NCI-H128 (cell line): ENCODE data around the gene SPOPL.
"Not testable (repeated sequence)": the region's sequence is repeated elsewhere in the genome, so short reads cannot be mapped to it uniquely, and the experiment has no call there.

Experiments used
- DNase-seq: peaks from one replicate; lab custom pipeline; 2025; ENCODE audit not compliant: unreplicated experiment; lab: John Stamatoyannopoulos, UW

SPOPL gene

DNA sequence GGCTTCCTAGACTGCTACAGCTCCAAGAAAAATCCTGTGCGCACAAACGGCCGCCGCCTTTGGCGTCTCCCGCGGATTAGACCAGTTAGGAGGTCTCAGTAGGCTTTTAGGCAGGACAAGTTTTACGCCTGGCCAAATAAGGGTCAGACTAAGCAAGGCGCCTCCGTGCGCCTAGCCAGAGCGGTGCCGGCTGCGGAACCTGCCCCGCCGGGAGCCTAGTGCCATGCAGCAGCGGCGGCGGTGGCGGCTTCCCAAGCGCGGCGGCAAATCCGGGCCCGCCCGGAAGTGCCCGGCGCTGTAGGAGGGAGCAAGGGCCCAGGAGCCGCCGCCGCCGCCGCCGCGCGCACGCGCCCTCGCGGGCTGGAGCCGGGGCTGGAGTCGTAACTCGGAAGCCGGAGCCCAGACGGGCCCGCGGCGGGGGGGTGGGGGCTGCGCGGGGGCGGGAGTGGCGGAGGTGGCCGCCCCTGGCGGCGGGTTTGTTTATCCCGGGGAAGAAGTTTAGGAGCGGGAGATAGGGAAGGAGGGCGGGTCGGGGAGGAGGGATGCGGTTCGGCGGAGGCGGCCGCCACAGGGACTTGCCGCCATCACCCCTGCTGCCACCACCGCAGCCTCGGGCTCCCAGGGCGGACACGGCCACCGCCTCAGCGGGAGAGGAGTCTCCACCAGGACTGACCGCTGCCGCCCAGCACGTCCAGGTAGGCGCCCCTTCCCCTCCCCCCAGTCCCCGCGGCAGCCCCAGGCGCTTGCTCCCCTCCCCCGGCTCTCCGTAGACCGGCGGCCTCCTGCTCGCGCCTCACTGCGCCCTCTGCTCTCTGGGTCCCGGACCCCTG, at the start of gene SPOPL:
TSS of gene SPOPL (plus strand) at position 346 of the 830 bp plus-strand sequence. CDS start 48,447 bp downstream, outside the sequence.
- peak; percentile 62 for DNase-seq

- DNase-seq, result no peak
These were observed 49.2 kb upstream of the SPOPL start for GRCh38 chr2:138452324-138452723.

DNA sequence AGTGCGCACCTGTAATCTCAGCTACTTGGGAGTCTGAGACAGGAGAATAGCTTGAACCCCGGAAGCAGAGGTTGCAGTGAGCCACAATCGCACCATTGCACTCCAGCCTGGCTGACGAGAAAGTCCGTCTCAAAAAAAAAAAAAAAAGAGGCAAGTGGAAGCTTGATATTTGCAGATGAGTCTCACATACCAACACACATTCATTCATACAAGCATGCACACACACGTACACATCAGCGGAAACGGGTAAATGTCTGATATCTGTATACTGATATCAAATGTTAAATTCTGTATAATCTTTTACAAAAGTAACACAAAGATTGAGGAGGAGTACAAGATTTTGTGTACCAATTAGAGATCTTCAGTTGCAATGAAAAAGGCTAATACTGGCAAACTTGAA, 47.8 kb upstream of the SPOPL start:
- DNase-seq, result no peak

DNA sequence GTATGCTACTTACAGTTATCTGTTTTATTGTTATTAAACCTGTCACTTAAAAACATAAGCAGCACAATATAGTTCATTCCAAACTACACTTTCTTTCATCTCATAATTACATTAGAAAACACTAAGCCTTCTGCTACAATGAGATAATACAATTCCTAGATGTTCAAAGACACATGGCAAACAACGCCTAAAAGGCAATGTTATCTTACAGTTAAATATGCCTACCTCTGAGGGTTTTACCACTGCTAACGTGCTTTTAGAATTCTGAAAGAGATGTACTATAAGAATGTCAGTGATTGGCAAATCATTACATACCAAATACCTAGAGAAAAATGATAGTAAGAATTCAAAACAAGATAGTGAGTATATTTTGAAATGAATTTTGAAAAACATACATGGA, 46.8 kb upstream of the SPOPL start:
- no peak for DNase-seq

GRCh38 chr2:138455275-138455674, 46.3 kb upstream of the SPOPL start:
- DNase-seq, result no peak

DNA sequence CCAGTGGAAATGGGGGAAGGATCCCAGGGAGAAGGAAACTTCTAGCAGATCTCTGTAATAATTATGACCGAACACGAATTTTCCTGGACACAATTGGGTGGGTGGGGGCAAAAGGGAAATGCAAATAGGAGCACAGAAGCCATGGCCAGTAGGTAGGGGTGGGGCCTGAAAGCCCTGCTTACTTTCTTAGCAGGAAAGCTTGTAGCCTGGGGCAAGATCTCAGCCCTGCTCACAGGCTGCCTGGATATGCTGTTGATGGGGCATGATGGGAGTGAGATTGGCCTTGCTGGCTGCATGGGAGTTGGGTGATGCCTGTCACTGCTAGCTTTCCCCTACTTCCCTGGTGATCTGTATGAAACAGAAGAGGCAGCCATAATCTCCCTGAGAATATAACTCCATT, 45.9 kb upstream of the SPOPL start:
- no peak for DNase-seq

DNA sequence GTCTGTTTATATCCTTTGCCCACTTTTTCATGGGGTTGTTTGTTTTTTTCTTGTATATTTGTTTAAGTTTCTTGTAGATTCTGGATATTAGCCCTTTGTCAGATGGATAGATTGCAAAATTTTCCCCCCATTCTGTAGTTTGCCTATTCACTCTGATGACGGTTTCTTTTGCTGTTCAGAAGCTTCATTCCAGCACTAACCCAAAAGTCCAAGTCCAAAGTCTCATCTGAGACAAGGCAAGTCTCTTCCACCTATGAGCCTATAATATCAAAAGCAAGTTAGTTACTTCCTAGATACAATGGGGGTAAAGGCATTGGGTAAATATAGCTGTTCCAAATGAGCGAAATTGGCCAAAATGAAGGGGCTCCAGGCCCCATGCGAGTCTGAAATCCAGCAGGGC, 38.9 kb upstream of the SPOPL start:
- not testable (repeated sequence) for DNase-seq

DNA sequence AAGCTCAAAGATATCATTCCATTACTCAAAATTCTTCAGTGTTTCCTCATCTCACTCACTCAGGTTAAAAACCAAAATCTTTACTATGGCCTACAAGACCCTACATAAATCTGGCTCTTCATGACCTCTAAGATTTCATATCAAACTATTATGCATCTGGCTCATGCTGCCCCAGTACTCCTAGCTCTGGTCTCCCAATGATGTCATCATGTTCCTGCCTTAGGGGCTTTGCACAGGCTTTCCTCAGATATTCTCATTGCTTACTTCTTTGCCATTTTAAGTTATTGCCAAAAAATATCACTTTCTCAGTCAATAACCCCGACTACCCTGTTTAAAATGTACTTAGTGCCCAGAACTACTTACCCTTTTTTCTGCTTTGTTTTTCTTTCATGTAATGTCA, 33.0 kb upstream of the SPOPL start:
- no peak for DNase-seq

DNA sequence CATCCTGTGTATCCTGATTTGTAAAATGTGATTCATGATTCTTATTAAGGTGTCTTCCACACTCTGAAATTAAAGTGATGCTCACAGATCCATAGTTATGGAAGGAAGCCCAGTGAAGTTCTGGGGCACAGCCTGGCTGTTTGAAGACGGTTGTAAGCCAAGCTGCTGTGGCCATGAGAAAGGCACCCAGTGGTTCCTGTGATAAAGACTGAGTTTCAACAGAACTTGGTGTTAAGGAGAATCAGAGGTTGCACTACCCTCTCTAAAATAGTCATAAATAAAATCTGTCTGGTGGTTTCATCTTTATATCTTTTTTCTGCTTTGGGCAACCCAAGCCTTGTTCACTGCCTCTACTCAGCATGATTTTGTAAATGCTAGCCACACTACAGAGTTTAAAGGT, 32.2 kb upstream of the SPOPL start:
- no peak for DNase-seq

GRCh38 chr2:138470941-138471340, 30.6 kb upstream of the SPOPL start:
- DNase-seq, result no peak

GRCh38 chr2:138474100-138474825, 27.3 kb upstream of the SPOPL start:
- DNase-seq, result no peak

GRCh38 chr2:138475277-138475776, 26.2 kb upstream of the SPOPL start:
- DNase-seq, result no peak

DNA sequence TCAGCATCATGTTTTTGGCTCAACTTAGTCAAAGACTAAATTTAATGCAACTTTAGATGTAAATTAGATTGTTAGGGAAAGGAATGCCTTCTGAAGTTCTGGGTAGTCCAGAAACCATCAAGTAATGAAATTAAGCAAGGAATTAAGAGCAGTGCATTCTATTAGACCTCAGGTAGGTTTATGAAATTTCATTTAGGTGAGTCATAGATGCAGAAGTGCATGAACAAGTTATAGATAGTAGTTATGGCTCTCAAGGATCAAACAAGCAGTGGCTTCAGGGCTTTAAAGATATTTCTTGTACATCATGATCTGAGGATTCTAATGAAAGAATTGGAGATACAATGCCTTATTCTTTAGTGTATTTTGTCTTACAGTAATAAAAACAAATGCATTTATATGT, 25.4 kb upstream of the SPOPL start:
- no peak for DNase-seq

DNA sequence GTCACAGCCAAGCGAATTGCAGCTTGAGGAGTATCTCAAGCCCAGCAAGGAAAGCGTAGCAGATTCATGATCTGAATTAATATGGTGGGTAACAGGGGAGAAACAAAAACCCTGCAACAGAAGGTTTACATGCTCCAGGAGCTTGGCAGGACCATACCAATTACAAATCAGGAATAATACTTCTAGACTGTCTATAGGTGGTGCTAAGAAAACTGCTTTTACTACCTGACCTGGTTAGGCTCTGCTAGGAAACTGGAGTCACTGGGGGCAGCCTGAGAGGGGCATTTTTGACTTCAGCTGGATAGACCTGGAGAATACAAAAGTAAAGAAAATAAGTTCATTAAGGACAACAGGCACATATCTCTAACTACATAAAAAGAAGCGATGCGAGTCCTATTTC, 24.6 kb upstream of the SPOPL start:
- no peak for DNase-seq

- not testable (repeated sequence) for DNase-seq
These were observed 18.8 kb upstream of the SPOPL start for GRCh38 chr2:138482796-138483195.

GRCh38 chr2:138485019-138485418, 16.6 kb upstream of the SPOPL start:
- no peak for DNase-seq

- no peak for DNase-seq
These were observed 15.0 kb upstream of the SPOPL start for GRCh38 chr2:138486363-138487198.

GRCh38 chr2:138490673-138491494, 10.7 kb upstream of the SPOPL start:
- DNase-seq, result no peak

DNA sequence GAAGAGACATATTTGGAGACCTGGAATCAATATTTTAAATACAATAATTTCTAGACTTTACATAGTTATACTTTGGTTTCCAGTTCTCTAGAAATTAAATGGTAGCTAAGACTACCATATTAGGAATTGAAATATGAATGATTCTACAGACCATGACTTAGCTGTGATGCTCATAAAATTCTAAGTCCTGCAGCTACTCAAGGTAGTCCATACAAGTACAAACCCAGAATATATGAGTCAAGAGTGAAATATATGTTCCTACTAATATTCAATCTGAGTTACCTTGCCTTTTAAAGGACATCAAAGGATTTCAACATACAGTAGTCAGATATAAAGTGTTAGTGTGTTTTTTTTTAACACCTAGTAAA, 10.1 kb upstream of the SPOPL start:
- no peak for DNase-seq

- DNase-seq, result no peak
These were observed 9.4 kb upstream of the SPOPL start for GRCh38 chr2:138492160-138492559.

- no peak for DNase-seq
These were observed 8.2 kb upstream of the SPOPL start for GRCh38 chr2:138493334-138493733.
